B cell (primary cell): ENCODE results near the gene GRIP1.

ENCODE experiments used
- CTCF ChIP-seq: fragments of 200-600 bp; IDR thresholded peaks from one replicate; pipeline ENCODE4 v1.8.0; 2022; ENCODE audit warnings: antibody characterized with exemption, mild to moderate bottlenecking
- EZH2 ChIP-seq: IDR thresholded peaks from 2 replicates; pipeline ENCODE4 v1.6.1; 2012; ENCODE audit warnings: borderline replicate concordance, low read depth, mild to moderate bottlenecking, moderate library complexity, low read length; ENCODE audit not compliant: insufficient read depth, poor library complexity, severe bottlenecking

DNA sequence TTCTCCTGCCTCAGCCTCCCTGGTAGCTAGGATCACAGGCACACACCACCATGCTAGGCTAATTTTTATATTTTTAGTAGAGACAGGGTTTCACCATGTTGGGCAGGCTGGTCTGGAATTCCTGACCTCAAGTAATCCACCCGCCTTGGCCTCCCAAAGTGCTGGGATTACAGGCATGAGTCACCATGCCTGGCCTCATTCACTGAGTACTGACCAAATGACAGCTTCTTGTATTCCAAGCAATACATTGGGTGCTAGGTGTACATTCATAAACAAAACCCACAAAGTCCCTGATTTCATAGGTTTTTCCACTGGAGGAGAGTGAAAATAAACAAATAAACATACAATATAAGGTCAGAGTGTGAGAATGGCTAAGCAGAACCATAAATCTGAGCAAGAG is 240.3 kb downstream of the GRIP1 start:
- TF ChIP-seq CTCF (no peak), EZH2 (no peak)
